ENCODE results near the gene SMNDC1.

DNA sequence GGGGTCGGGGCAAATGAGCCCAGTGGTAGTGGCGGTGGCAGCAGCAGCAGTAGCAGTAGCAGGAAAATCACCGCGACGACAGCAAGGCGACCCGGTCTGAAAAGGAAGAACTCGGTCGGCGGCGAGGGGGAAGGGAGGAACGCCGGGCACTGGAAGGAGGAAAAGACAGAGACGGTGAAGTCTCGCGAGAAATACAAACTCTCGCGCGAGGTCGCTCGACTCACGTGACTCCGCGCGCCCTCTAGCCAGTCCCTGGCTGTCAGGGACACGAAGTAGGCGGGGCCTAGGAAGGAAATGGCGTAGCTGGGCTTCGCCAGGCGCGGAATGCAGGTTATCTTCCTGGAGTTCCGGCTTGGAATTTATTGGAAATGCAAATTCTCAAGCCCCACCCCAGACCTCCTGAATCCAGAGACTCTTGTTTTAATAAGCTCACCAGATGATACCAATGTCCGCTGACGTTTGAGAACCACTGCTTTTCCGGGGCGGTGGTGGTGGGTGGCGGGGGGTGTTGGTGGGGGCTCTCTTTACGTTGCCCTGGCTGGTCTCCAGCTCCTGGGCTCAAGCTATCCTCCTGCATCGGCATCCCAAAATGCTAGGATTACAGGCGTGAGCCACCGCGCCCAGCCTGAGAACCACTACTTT lies at the start of gene SMNDC1:
- TF ChIP-seq, protein P1, sequence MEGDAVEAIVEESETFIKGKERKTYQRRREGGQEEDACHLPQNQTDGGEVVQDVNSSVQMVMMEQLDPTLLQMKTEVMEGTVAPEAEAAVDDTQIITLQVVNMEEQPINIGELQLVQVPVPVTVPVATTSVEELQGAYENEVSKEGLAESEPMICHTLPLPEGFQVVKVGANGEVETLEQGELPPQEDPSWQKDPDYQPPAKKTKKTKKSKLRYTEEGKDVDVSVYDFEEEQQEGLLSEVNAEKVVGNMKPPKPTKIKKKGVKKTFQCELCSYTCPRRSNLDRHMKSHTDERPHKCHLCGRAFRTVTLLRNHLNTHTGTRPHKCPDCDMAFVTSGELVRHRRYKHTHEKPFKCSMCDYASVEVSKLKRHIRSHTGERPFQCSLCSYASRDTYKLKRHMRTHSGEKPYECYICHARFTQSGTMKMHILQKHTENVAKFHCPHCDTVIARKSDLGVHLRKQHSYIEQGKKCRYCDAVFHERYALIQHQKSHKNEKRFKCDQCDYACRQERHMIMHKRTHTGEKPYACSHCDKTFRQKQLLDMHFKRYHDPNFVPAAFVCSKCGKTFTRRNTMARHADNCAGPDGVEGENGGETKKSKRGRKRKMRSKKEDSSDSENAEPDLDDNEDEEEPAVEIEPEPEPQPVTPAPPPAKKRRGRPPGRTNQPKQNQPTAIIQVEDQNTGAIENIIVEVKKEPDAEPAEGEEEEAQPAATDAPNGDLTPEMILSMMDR (IDR thresholded peaks at IDR 0.05; ENCODE audit: low read length): no peak
- no peak for TF ChIP-seq EZH2 (IDR thresholded peaks at IDR 0.05; ENCODE audit: borderline replicate concordance, low read length)

Data from OCI-LY1 (cell line).